Osteoblast (primary cell): ENCODE results near the gene ITGB2. TPM values are rescaled to one million over a fixed set of nuclear protein-coding genes. Genes with fewer than 3 reads are reported as not detected.

Source experiments
- DNase-seq: peaks from one replicate; pipeline ENCODE4 v3.0.0; 2011; ENCODE audit warnings: low spot score, mixed read lengths; ENCODE audit not compliant: insufficient read length; ENCODE audit errors: missing footprints
- H2AFZ ChIP-seq: 2 replicates; pipeline ENCODE4 v1.6.0; 2011; ENCODE audit warnings: mild to moderate bottlenecking, low read length
- H3K27ac ChIP-seq: 2 replicates; pipeline ENCODE4 v1.5.1; 2011; ENCODE audit warnings: mild to moderate bottlenecking, low read depth, low read length, moderate library complexity
- H3K27me3 ChIP-seq: 2 replicates; pipeline ENCODE4 v1.6.0; 2012; ENCODE audit warnings: mild to moderate bottlenecking, control low read depth, inconsistent platforms, low read length, moderate library complexity; ENCODE audit not compliant: insufficient read depth
- H3K36me3 ChIP-seq: 2 replicates; pipeline ENCODE4 v1.5.1; 2011; ENCODE audit warnings: mild to moderate bottlenecking, low read length, control low read depth, moderate library complexity; ENCODE audit not compliant: insufficient read depth
- H3K4me1 ChIP-seq: 2 replicates; pipeline ENCODE4 v1.5.1; 2011; ENCODE audit warnings: mild to moderate bottlenecking, low read length, control low read depth, moderate library complexity; ENCODE audit not compliant: insufficient read depth
- H3K4me2 ChIP-seq: 2 replicates; pipeline ENCODE4 v1.6.0; 2011; ENCODE audit warnings: mild to moderate bottlenecking, low read length; ENCODE audit not compliant: insufficient read depth
- H3K4me3 ChIP-seq: fragments of 200-600 bp; sonication (generic); 3 replicates; pipeline ENCODE4 v1.5.1; 2012; ENCODE audit warnings: mild to moderate bottlenecking, low read length, inconsistent platforms; ENCODE audit not compliant: insufficient read depth
- H3K79me2 ChIP-seq: 2 replicates; pipeline ENCODE4 v1.6.0; 2012; ENCODE audit warnings: mild to moderate bottlenecking, low read length, control low read depth, inconsistent platforms; ENCODE audit not compliant: insufficient read depth
- H3K9me3 ChIP-seq: 2 replicates; pipeline ENCODE4 v1.5.1; 2011; ENCODE audit warnings: low read depth, low read length, control low read depth
- H4K20me1 ChIP-seq: 2 replicates; pipeline ENCODE4 v1.6.0; 2012; ENCODE audit warnings: mild to moderate bottlenecking, low read length, control low read depth; ENCODE audit not compliant: insufficient read depth
- total RNA-seq: library from RNA; depleted of rRNA; stranded (reverse); fragments of >200 nt; gene quantifications from 2 replicates; pipeline ENCODE4 v1.2.3, GENCODE V29; 2012
- TF ChIP-seq, protein P1 (sequence below): IDR thresholded peaks from 2 replicates; pipeline ENCODE4 v1.5.1; 2011; ENCODE audit warnings: mild to moderate bottlenecking, low read depth, low read length, moderate library complexity; ENCODE audit errors: extremely low read depth

The ITGB2 gene
- total RNA-seq, 1 donor = 15.2 TPM

DNA sequence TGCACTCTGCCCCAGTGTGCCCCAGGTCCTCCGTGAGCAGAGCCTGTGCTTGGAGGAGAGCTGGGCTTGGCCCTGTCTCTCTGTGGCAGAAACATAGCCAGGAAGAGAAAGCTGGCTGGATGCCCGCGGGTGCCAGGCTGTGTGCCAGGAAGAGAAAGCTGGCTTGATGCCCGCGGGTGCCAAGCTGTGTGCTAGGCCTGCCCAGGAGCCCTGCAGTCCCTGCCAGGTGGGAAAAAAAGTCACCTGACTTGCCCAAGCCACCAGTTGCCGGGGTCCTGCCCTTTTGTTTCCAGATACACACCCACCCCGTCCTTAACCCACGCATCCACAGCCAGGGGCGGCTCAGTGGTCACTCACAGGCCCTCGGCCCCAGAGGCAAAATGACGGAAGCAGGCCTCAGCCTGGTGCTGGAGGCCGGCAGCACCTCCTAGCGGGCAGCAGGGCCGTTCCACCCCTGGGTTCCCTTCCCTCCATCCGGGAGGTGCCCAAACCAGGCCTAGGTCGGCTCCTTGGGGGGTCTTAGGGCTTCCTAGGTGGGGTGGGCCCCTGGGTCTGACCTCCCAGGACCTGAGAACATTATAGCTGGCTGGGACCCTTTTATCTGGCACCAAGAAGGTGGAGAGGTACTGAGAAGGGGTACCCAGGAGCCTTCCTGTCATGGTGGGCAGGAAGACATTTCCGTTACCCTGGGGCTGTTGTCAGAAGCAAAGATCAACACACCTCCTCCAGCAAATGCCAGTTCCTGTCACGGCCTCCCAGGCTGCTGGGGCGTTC, 9.1 kb downstream of the ITGB2 start:
- no peak overlapping the region for H3K27ac ChIP-seq
- no peak for DNase-seq
- H4K20me1 ChIP-seq = no peaks in the 10 kb centered on the region
- no peaks in the 10 kb centered on the region for H3K36me3 ChIP-seq
- no peaks in the 10 kb centered on the region for H3K9me3 ChIP-seq
- no peak overlapping the region for H3K4me3 ChIP-seq
- peaks cover 12% of the 10 kb centered on the region for H3K4me1 ChIP-seq
- TF ChIP-seq, protein P1, sequence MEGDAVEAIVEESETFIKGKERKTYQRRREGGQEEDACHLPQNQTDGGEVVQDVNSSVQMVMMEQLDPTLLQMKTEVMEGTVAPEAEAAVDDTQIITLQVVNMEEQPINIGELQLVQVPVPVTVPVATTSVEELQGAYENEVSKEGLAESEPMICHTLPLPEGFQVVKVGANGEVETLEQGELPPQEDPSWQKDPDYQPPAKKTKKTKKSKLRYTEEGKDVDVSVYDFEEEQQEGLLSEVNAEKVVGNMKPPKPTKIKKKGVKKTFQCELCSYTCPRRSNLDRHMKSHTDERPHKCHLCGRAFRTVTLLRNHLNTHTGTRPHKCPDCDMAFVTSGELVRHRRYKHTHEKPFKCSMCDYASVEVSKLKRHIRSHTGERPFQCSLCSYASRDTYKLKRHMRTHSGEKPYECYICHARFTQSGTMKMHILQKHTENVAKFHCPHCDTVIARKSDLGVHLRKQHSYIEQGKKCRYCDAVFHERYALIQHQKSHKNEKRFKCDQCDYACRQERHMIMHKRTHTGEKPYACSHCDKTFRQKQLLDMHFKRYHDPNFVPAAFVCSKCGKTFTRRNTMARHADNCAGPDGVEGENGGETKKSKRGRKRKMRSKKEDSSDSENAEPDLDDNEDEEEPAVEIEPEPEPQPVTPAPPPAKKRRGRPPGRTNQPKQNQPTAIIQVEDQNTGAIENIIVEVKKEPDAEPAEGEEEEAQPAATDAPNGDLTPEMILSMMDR = no peak
- no peaks in the 10 kb centered on the region for H3K27me3 ChIP-seq
- no peak overlapping the region for H3K4me2 ChIP-seq
- no peaks in the 10 kb centered on the region for H3K79me2 ChIP-seq
- H2AFZ ChIP-seq = no peak overlapping the region

GRCh38 chr21:44911068-44911383, 9.7 kb downstream of the ITGB2 start:
- H3K36me3 ChIP-seq = no peaks in the 10 kb centered on the region
- H3K79me2 ChIP-seq = no peaks in the 10 kb centered on the region
- TF ChIP-seq, protein P1 = no peak
- H3K4me1 ChIP-seq = peaks cover 12% of the 10 kb centered on the region
- no peaks in the 10 kb centered on the region for H4K20me1 ChIP-seq
- no peaks in the 10 kb centered on the region for H3K27me3 ChIP-seq
- no peak overlapping the region for H2AFZ ChIP-seq
- no peak overlapping the region for H3K27ac ChIP-seq
- H3K4me3 ChIP-seq = no peak overlapping the region
- no peak overlapping the region for H3K4me2 ChIP-seq
- H3K9me3 ChIP-seq = no peaks in the 10 kb centered on the region
- no peak for DNase-seq

DNA sequence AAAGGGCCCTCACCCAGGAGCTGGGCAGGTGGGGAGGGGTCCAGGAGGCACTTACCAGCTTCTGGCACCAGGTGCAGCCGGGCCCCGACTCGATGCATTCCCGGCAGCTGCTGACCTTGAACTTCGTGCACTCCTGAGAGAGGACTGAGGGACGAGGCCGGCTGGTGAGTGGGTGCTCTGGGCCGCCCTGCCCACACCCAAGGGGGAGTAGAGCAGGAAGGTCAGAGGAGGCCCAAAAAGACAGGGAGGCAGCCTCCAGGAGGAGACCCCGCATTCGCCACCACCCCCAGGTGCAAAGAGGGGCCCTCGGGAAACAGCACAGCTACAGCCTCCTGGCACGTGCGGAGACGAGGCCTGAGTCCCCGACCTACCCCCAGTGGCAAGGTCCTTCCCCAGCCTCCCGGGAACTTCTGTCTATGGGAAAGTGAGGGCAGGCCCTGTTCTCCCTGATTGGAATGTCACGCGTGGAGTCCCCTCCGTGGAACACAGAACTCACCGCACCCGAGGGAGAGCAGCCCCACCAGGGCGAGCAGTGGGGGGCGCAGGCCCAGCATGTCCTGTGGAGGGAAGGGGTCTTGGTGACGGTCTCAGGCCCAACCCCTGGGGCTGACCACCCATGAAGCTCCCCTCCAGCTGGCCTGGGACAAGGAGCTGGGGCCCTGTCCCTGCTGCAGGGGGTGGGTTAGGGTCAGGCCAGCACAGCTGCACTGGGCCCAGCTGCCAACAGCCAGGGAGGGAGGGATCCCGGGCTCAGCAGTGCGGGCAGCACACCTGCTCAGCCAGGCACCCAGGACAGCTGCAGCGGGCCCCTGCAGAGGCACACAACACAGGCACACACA, 10.3 kb downstream of the ITGB2 start:
- H3K27me3 ChIP-seq = no peaks in the 10 kb centered on the region
- H3K36me3 ChIP-seq = no peaks in the 10 kb centered on the region
- H2AFZ ChIP-seq = no peak overlapping the region
- TF ChIP-seq, protein P1 = no peak
- H3K9me3 ChIP-seq = no peaks in the 10 kb centered on the region
- no peaks in the 10 kb centered on the region for H3K79me2 ChIP-seq
- no peaks in the 10 kb centered on the region for H4K20me1 ChIP-seq
- no peak overlapping the region for H3K4me2 ChIP-seq
- DNase-seq = no peak
- H3K27ac ChIP-seq = no peak overlapping the region
- H3K4me1 ChIP-seq = peaks cover 12% of the 10 kb centered on the region
- H3K4me3 ChIP-seq = no peak overlapping the region

- Histone ChIP-seq H3K4me1 (peaks cover 12% of the 10 kb centered on the region), H3K27me3 (no peaks in the 10 kb centered on the region), H3K27ac (no peak overlapping the region), H3K4me2 (no peak overlapping the region), H3K4me3 (no peak overlapping the region), H3K36me3 (no peaks in the 10 kb centered on the region), H3K79me2 (no peaks in the 10 kb centered on the region), H3K9me3 (no peaks in the 10 kb centered on the region), H2AFZ (no peak overlapping the region), H4K20me1 (no peaks in the 10 kb centered on the region)
- TF ChIP-seq, protein P1 = no peak
- no peak for DNase-seq
Measured at GRCh38 chr21:44909719-44910118, 11.0 kb downstream of the ITGB2 start.
